Parathyroid adenoma (tissue), 2 donors: ENCODE measurements around the gene SURF6.
"Not testable (repeated sequence)": the region's sequence is repeated elsewhere in the genome, so short reads cannot be mapped to it uniquely, and the experiment has no call there.

Source experiments
- H2AFZ ChIP-seq: fragments of 300-600 bp; sonication (generic); one replicate; pipeline ENCODE4 v1.7.0; 2017; ENCODE audit warnings: antibody characterized with exemption, mild to moderate bottlenecking
- H3K27ac ChIP-seq: fragments of 300-600 bp; sonication (generic); one replicate; pipeline ENCODE4 v1.7.0; 2017
- H3K27me3 ChIP-seq: fragments of 300-600 bp; sonication (generic); one replicate; pipeline ENCODE4 v1.7.0; 2017; ENCODE audit warnings: low read length; ENCODE audit not compliant: control insufficient read depth, insufficient read depth
- H3K36me3 ChIP-seq: fragments of 300-600 bp; sonication (generic); one replicate; pipeline ENCODE4 v1.7.0; 2017; ENCODE audit warnings: low read length; ENCODE audit not compliant: control insufficient read depth, insufficient read depth
- H3K4me1 ChIP-seq: fragments of 300-600 bp; sonication (generic); one replicate; pipeline ENCODE4 v1.7.0; 2017; ENCODE audit warnings: control low read depth
- H3K4me2 ChIP-seq: fragments of 300-600 bp; sonication (generic); one replicate; pipeline ENCODE4 v1.7.0; 2017; ENCODE audit warnings: low read length
- H3K4me3 ChIP-seq: fragments of 300-600 bp; sonication (generic); one replicate; pipeline ENCODE4 v1.7.0; 2017; ENCODE audit warnings: low read depth, low read length
- H3K79me2 ChIP-seq: fragments of 300-600 bp; sonication (generic); one replicate; pipeline ENCODE4 v1.7.0; 2017; ENCODE audit warnings: control low read depth
- H3K9ac ChIP-seq: fragments of 300-600 bp; sonication (generic); one replicate; pipeline ENCODE4 v1.7.0; 2017; ENCODE audit warnings: mild to moderate bottlenecking
- H3K9me3 ChIP-seq: fragments of 300-600 bp; sonication (generic); one replicate; pipeline ENCODE4 v1.7.0; 2017; ENCODE audit warnings: low read length; ENCODE audit not compliant: control insufficient read depth
- TF ChIP-seq, protein P1 (sequence below): fragments of 300-600 bp; sonication (generic); IDR thresholded peaks from one replicate; pipeline ENCODE4 v1.7.0; 2017; ENCODE audit warnings: antibody characterized with exemption, mild to moderate bottlenecking
- donor health status: primary hyperparathyroidism.

Gene SURF6

DNA sequence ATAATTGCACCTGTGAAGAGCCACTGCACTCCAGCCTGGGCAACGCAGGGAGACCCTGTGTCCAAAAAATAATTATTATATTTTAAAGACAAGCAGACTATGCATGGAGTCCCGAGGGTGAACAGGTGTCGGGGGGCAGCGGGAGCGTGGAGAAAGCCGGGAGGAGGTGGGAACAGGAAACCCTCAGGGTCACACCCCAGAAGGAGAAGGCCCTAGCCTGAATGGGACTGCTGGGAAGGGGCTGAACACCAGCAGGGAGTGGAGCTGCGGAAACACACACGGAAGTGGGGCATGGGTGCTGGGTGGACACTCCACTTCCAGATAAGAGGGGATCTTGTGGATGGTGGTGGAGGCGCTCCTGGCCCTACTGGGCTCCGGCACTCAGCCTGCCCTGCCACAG, 12.8 kb downstream of the SURF6 start:
- no peaks in the 10 kb centered on the region for H3K9me3 ChIP-seq
- no peaks in the 10 kb centered on the region for H3K27me3 ChIP-seq
- H2AFZ ChIP-seq = no peak overlapping the region
- no peaks in the 10 kb centered on the region for H3K4me1 ChIP-seq
- H3K4me2 ChIP-seq = no peak overlapping the region
- no peak overlapping the region for H3K27ac ChIP-seq
- no peaks in the 10 kb centered on the region for H3K79me2 ChIP-seq
- H3K9ac ChIP-seq = no peak overlapping the region
- TF ChIP-seq, protein P1, sequence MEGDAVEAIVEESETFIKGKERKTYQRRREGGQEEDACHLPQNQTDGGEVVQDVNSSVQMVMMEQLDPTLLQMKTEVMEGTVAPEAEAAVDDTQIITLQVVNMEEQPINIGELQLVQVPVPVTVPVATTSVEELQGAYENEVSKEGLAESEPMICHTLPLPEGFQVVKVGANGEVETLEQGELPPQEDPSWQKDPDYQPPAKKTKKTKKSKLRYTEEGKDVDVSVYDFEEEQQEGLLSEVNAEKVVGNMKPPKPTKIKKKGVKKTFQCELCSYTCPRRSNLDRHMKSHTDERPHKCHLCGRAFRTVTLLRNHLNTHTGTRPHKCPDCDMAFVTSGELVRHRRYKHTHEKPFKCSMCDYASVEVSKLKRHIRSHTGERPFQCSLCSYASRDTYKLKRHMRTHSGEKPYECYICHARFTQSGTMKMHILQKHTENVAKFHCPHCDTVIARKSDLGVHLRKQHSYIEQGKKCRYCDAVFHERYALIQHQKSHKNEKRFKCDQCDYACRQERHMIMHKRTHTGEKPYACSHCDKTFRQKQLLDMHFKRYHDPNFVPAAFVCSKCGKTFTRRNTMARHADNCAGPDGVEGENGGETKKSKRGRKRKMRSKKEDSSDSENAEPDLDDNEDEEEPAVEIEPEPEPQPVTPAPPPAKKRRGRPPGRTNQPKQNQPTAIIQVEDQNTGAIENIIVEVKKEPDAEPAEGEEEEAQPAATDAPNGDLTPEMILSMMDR = no peak
- no peak overlapping the region for H3K4me3 ChIP-seq
- no peaks in the 10 kb centered on the region for H3K36me3 ChIP-seq

DNA sequence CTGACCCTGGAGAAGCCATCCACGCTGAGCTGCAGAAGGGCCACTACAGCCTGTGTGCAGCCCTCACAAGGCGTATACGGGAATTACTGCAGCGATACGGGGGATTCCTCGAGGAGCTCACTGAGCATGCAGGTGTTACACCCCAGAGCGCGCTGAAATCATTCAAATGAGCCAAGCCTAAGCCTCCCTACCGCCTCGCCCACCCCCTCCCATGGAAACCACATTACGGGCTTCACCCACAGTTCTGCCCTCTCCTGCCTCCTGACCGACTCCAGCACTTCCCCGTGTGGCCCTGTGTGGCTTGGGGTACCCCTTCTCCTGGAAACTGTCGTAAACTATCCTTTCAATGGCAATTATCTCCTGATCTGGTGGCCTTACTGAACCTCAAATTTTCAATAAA, 13.3 kb downstream of the SURF6 start:
- Histone ChIP-seq H3K9ac (no peak overlapping the region), H2AFZ (no peak overlapping the region), H3K36me3 (no peaks in the 10 kb centered on the region), H3K27ac (no peak overlapping the region), H3K4me1 (no peaks in the 10 kb centered on the region), H3K4me3 (no peak overlapping the region), H3K27me3 (no peaks in the 10 kb centered on the region), H3K4me2 (no peak overlapping the region), H3K79me2 (no peaks in the 10 kb centered on the region), H3K9me3 (no peaks in the 10 kb centered on the region)
- TF ChIP-seq, protein P1 = no peak

GRCh38 chr9:133321411-133321935, 14.5 kb downstream of the SURF6 start:
- no peak overlapping the region for H3K9ac ChIP-seq
- no peaks in the 10 kb centered on the region for H3K27me3 ChIP-seq
- TF ChIP-seq, protein P1 = no peak
- no peaks in the 10 kb centered on the region for H3K4me1 ChIP-seq
- no peak overlapping the region for H3K27ac ChIP-seq
- H3K79me2 ChIP-seq = no peaks in the 10 kb centered on the region
- no peak overlapping the region for H2AFZ ChIP-seq
- H3K9me3 ChIP-seq = no peaks in the 10 kb centered on the region
- no peaks in the 10 kb centered on the region for H3K36me3 ChIP-seq
- no peak overlapping the region for H3K4me2 ChIP-seq
- no peak overlapping the region for H3K4me3 ChIP-seq

GRCh38 chr9:133320421-133320881, 15.5 kb downstream of the SURF6 start:
- Histone ChIP-seq H3K4me1 (no peaks in the 10 kb centered on the region), H3K36me3 (no peaks in the 10 kb centered on the region), H3K4me3 (no peak overlapping the region), H3K4me2 (no peak overlapping the region), H3K9me3 (no peaks in the 10 kb centered on the region), H3K27me3 (no peaks in the 10 kb centered on the region), H3K9ac (no peak overlapping the region), H2AFZ (no peak overlapping the region), H3K27ac (no peak overlapping the region), H3K79me2 (no peaks in the 10 kb centered on the region)
- TF ChIP-seq, protein P1 = no peak

- not testable (repeated sequence) for H3K4me2 ChIP-seq, H2AFZ ChIP-seq, H3K4me1 ChIP-seq, H3K9me3 ChIP-seq, H3K79me2 ChIP-seq, H3K27me3 ChIP-seq, H3K4me3 ChIP-seq, H3K9ac ChIP-seq, H3K27ac ChIP-seq, H3K36me3 ChIP-seq
These were observed 18.4 kb downstream of the SURF6 start for GRCh38 chr9:133317551-133317950.
